ENCODE results near the gene OR5B21.

DNA sequence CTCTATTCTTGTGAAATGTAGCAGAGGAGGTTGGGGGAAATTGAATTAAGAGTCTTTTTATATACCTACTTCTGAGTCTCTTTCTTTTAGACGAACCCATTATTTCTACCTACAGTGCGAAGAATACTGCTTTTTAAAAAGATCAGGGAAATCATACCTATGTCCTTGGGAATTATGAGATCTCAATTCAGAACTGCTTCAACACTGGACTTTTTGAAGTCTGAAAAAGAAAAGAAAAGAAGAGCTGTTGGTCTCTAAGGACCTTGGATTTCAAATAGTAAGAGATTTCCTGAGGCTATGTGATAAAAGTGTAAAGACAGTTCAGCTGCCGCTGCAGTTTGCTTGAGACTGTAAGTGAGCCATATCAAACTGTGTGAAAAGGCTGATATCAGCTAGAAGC lies 3.7 kb upstream of the OR5B21 start:
- TF ChIP-seq POLR2A (IDR thresholded peaks at IDR 0.05) = no peak
- TF ChIP-seq, protein P1, sequence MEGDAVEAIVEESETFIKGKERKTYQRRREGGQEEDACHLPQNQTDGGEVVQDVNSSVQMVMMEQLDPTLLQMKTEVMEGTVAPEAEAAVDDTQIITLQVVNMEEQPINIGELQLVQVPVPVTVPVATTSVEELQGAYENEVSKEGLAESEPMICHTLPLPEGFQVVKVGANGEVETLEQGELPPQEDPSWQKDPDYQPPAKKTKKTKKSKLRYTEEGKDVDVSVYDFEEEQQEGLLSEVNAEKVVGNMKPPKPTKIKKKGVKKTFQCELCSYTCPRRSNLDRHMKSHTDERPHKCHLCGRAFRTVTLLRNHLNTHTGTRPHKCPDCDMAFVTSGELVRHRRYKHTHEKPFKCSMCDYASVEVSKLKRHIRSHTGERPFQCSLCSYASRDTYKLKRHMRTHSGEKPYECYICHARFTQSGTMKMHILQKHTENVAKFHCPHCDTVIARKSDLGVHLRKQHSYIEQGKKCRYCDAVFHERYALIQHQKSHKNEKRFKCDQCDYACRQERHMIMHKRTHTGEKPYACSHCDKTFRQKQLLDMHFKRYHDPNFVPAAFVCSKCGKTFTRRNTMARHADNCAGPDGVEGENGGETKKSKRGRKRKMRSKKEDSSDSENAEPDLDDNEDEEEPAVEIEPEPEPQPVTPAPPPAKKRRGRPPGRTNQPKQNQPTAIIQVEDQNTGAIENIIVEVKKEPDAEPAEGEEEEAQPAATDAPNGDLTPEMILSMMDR (IDR thresholded peaks at IDR 0.05) = no peak
